HG02610 (cell line): ENCODE results near the gene VIPAS39.

Experiments
- ATAC-seq: cut with Tn5 transposase; IDR thresholded peaks from one replicate; pipeline ENCODE4 v1.9.1; 2021; ENCODE audit warnings: mild to moderate bottlenecking, moderate library complexity; ENCODE audit not compliant: unreplicated experiment

The VIPAS39 gene

DNA sequence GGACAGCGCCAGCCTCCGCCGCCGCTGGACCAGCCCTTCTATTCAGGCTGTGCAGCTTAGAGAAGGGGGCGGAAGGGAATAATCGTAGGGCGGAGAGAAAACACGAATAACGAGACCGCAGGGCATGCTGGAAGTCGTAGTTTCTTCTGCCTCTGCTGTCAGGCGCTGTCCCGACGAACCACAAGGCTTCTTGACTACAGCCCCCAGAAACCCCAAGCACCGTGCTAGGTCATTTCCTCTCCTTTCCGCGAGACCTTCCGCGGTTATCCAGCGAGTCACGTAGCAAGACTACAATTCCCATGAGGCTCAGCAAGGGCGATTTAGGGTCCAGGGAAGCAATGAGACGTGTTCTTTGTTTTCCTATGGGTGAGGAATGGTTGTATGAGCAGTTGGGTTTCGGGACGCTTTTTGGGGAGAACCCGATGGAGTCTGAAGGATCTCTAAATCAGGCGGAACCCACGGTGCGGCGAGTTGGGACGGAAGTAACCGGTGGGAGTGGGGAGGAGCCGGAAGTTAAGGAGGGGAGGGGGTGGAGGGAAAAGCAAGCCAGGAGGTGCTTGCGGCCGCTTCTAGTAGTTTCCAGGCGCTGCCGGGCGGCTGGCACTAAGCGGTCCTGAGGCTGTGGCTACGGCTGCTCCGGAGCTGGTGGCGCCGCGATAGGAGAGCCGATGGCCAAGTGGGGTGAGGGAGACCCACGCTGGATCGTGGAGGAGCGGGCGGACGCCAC lies at the start of gene VIPAS39, which contains the start of gene AHSA1:
Gene VIPAS39, minus strand, starts transcription at position 80 of the 727 bp plus-strand sequence. CDS start 3,499 bp downstream, outside the sequence.
Gene AHSA1, plus strand, starts transcription at position 572 of the 727 bp plus-strand sequence. Its CDS starts 97 bp downstream, at position 669.
- peak; percentile 91 for ATAC-seq

DNA sequence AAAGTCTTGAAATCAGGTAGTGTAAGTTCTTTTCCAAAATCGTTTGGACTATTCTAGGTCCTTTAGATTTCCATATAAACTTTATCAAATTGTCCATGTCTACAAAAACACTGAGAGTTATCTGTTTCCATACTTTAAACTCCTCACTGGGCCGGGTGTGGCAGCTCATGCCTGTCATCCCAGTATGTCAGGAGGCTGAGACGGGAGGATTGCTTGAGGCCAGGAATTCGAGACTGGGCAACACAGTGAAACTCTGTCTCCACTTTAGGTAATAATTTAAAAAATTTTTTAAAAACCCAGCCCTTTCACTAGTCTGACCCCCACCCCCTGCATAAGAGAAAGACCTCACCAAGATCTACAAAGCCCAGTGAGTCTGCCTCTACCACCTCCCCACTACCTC lies 47.6 kb upstream of the VIPAS39 start:
- no peak for ATAC-seq

DNA sequence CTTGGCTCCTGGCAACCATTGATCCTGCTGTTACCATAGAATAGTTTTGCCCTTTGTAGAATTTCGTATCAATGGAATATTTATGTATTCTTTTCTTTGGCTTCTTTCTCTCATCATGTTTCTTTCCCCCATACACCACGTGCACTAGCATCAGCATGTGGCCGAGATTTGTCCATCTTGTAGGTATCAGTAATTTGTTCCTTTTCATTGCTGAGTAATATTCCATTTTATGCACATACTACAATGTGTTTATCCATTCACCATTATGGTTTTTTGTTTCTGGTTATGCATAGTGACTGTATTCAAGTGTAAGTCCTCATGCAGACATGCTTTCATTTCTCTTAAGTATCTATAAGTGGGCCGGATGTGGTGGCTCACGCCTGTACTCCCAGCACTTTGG lies 45.7 kb upstream of the VIPAS39 start:
- no peak for ATAC-seq

DNA sequence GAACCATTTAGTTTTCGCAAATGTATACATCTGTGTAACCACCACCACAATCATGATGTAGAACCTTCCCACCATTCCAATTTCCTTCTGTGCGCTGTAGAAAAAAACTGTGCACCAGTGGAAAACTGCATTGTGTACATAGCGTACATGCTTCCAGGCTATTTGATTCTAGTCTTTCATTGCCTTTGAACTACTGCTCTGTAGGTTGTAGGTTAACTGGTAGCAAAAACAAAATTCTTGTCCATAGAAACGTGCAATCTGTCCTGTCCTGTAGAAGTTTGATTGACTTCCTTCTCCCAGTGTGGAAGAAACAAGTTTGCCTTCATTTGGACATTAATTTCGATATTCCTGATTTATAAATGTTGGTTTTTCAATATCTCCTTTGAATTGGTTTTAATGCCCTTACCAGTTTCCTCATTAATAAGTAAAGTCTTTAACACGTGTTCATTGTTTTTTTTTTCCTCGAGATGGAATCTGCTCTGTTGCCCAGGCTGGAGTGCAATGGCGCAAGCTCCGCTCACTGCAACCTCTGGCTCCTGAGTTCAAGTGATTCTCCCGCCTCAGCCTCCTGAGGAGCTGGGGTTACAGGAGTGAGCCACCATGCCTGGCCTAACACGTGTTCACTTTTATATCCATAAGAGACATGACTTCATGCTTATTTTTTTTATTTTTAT lies 44.8 kb upstream of the VIPAS39 start:
- no peak for ATAC-seq

DNA sequence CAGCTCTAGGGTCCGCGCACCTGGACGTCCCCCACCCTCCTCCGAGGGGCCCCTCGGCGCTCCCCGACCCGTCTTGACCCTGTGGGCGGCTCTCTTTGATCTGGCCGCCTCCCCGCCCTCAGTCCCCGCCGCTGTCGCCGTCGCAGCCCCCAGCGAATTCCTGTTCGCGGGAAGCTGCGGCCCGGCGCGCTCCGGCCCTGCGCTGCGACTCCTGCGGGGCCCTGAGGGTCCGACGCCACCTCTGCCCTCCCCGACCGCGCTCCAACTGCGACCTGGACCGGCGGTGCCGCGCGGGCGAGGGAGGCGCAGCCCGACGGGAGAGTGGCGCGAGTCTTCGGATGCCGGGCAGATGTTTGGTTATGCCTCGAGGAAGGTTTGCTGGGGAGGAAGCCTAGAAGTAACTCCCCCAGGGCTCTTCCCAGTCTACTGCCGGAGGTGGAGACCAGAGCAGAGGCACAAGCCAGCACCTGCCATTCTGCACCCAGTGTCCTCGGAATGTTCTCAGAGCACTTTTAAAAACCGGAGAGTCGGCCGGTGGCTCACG lies 41.7 kb upstream of the VIPAS39 start:
- peak; percentile 21 for ATAC-seq

GRCh38 chr14:77498120-77498979 lies 40.9 kb upstream of the VIPAS39 start, which contains the start of gene ISM2:
Gene ISM2, minus strand, starts transcription at chr14:77498816. Its CDS starts 23 bp downstream, at chr14:77498793.
- peak; percentile 69 for ATAC-seq

GRCh38 chr14:77495334-77495733 lies 37.9 kb upstream of the VIPAS39 start:
- no peak for ATAC-seq

GRCh38 chr14:77491056-77491455 lies 33.7 kb upstream of the VIPAS39 start:
- no peak for ATAC-seq

GRCh38 chr14:77490347-77490986 lies 33.1 kb upstream of the VIPAS39 start:
- ATAC-seq: no peak

- no peak for ATAC-seq
These were observed 31.6 kb upstream of the VIPAS39 start for GRCh38 chr14:77489041-77489440.

DNA sequence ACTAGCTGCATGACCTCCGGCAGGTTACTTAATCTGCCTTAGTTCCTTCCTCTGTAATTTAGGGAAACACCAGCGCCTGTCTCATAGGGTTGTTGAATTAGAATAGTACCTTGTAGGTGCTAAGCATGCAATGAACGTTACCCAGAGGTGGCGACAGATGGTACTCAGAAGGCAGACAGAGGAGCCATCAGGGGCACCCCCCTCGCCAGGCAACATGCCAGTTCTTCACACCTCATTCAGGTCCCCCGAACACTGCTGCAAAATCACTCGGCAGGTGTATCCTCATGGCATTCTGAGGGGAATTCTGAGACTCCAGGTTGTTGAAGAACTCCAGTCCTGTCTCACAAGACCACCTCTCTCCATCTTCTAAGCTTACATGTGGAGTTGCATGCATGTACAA lies 31.2 kb upstream of the VIPAS39 start:
- ATAC-seq: no peak

- no peak for ATAC-seq
These were observed 28.7 kb upstream of the VIPAS39 start for GRCh38 chr14:77485901-77486678.

DNA sequence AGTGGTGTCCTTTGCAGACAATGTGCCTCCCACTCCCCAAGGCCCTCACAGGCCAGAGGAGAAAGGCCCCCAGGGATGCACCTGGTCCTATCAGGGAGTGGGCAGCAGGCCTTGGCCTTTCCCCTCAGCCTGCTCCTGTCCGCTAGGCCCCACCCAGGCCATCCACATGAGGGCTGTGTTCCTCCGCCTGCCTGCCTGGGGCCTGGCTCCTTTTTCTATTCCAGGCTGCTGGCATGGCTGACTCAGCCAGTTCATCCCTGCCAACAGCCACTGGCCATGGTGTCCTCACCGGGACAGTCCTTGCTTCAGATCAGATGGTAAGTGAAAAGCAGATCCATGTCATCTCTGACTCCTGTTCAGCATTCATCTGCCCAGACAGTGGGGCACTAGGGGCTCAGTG lies 27.9 kb upstream of the VIPAS39 start:
- ATAC-seq: no peak

DNA sequence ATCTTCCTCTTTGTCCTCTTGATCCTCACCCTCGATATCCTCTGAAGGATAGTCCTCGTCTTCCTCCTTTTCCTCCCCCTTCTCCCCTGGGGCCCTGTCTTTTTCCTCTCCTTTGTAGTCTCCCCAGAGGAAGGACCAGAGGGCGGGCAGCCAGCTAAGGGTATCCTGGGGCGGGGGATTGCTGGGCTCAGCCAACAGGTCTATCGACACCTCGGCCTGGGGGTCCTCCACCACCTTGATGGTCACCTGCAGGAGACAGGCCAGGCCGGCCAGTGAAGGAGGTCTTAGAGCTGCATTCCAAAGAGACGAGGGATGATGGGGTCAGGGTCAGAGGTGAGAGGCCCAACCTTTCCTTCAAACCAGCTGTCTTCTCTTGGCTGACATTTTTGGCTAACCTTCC lies 25.0 kb upstream of the VIPAS39 start:
- ATAC-seq: no peak

- ATAC-seq: peak; percentile 84
These were observed 21.4 kb upstream of the VIPAS39 start for GRCh38 chr14:77478796-77479195.

GRCh38 chr14:77478029-77478428 lies 20.6 kb upstream of the VIPAS39 start:
- ATAC-seq: no peak

GRCh38 chr14:77475432-77476115 lies 18.2 kb upstream of the VIPAS39 start:
- no peak for ATAC-seq

- no peak for ATAC-seq
These were observed 17.2 kb upstream of the VIPAS39 start for GRCh38 chr14:77474479-77475177.

GRCh38 chr14:77473921-77474320 lies 16.5 kb upstream of the VIPAS39 start:
- no peak for ATAC-seq
